CD4-positive, alpha-beta T cell (primary cell): ENCODE data around the gene ABHD17A. TPM values are rescaled to one million over a fixed set of nuclear protein-coding genes. Genes with fewer than 3 reads are reported as not detected.

Experiments
- ATAC-seq: fragments of 200-7000 bp; cut with Tn5 transposase; one replicate; pipeline ENCODE4 v1.10.0; 2022; ENCODE audit warnings: mild to moderate bottlenecking; ENCODE audit not compliant: poor library complexity
- CTCF ChIA-PET: fragments of 350-600 bp; sonication (Branson Sonifier 250); formaldehyde crosslinking; loops from one replicate; lab custom pipeline; 2021; ENCODE audit warnings: antibody characterized with exemption, inconsistent platforms; lab: Charles Lee
- POLR2A ChIA-PET: fragments of 350-600 bp; sonication (Branson Sonifier 250); formaldehyde crosslinking; loops from one replicate; lab custom pipeline; 2021; ENCODE audit warnings: antibody characterized with exemption, inconsistent platforms; lab: Charles Lee
- DNase-seq, 14 experiments: peaks; one replicate each; pipeline ENCODE4 v3.0.0-alpha.2; 2013 to 2020; ENCODE audit warnings: mixed read lengths in 2 of 14
- H3K27ac ChIP-seq, 2 donors: one replicate each; pipeline versions ENCODE4 v1.5.1 to v1.7.0; 2013; ENCODE audit warnings: low read length in 2 of 2, low read depth in 1 of 2, mild to moderate bottlenecking in 1 of 2
- H3K27me3 ChIP-seq, 2 experiments: 1 replicate in 1 of 2; 2 replicates in 1 of 2; pipeline versions ENCODE4 v1.6.1 to v1.7.0; 2013; ENCODE audit warnings: low read length in 2 of 2, control low read depth in 1 of 2, mild to moderate bottlenecking in 1 of 2, moderate library complexity in 1 of 2; ENCODE audit not compliant: insufficient read depth in 2 of 2, control insufficient read depth in 1 of 2
- H3K36me3 ChIP-seq: one replicate; pipeline ENCODE4 v1.6.1; 2013; ENCODE audit warnings: low read length, control low read depth; ENCODE audit not compliant: insufficient read depth
- H3K4me1 ChIP-seq: one replicate; pipeline ENCODE4 v1.6.1; 2013; ENCODE audit warnings: low read length, control low read depth; ENCODE audit not compliant: insufficient read depth
- H3K4me3 ChIP-seq: one replicate; pipeline ENCODE4 v1.5.1; 2013; ENCODE audit warnings: mild to moderate bottlenecking, low read length, moderate library complexity
- H3K9me3 ChIP-seq, 2 experiments: 1 replicate in 1 of 2; 2 replicates in 1 of 2; pipeline versions ENCODE4 v1.6.1 to v1.7.0; 2013; ENCODE audit warnings: low read length in 2 of 2, mild to moderate bottlenecking in 2 of 2, control low read depth in 1 of 2, moderate library complexity in 1 of 2; ENCODE audit not compliant: control insufficient read depth in 1 of 2, insufficient read depth in 1 of 2
- H3K27ac Mint-ChIP-seq: one replicate; pipeline ENCODE4 v1.8.0; 2020; ENCODE audit warnings: mixed read lengths
- H3K27me3 Mint-ChIP-seq: one replicate; pipeline ENCODE4 v1.8.0; 2021; ENCODE audit warnings: mixed read lengths
- H3K36me3 Mint-ChIP-seq: one replicate; pipeline ENCODE4 v1.8.0; 2021; ENCODE audit warnings: low read depth, mixed read lengths
- H3K4me1 Mint-ChIP-seq: one replicate; pipeline ENCODE4 v1.8.0; 2021; ENCODE audit warnings: low read depth, mixed read lengths
- H3K4me3 Mint-ChIP-seq: one replicate; pipeline ENCODE4 v1.8.0; 2020; ENCODE audit warnings: mild to moderate bottlenecking, mixed read lengths
- H3K9me3 Mint-ChIP-seq: one replicate; pipeline ENCODE4 v1.8.0; 2020; ENCODE audit warnings: mixed read lengths
- CTCF ChIP-seq: fragments of 200-600 bp; IDR thresholded peaks from one replicate; pipeline ENCODE4 v1.8.0; 2022; ENCODE audit warnings: antibody characterized with exemption, mild to moderate bottlenecking
- intact Hi-C, 2 experiments: fragments of 100-400 bp; cut with DNase I in 1 of 2; cut with micrococcal nuclease in 1 of 2; formaldehyde crosslinking; loops; one replicate each; pipeline versions ENCODE4 v1.15.1 to v1.9.0; 2023 to 2025; cut with DNase I, micrococcal nuclease
- total RNA-seq, 174 experiments: library from RNA in 2 of 174; stranded (reverse) in 2 of 174; gene quantifications; one replicate each; pipeline ENCODE4 v1.2.3 and lab custom pipeline; 2021 to 2026

Gene ABHD17A
- total RNA-seq, 2 experiments from 2014 or later, result 156 to 172 TPM

GRCh38 chr19:1855828-1856255, 29.5 kb downstream of the ABHD17A start:
- Mint-ChIP-seq H3K27ac (peak overlapping the region; percentile 96), H3K36me3 (peaks cover 5% of the 10 kb centered on the region), H3K4me3 (peak overlapping the region; percentile 91), H3K27me3 (no peaks in the 10 kb centered on the region), H3K9me3 (no peaks in the 10 kb centered on the region), H3K4me1 (peaks cover 64% of the 10 kb centered on the region)
- CTCF ChIA-PET, result interaction anchor here (1.3 to 1.5 kb wide), 2 partner anchors 9 to 30 kb away, joined by 4 to 5 read pairs; no protein-coding TSS in a partner anchor
- Histone ChIP-seq H3K27me3 (no peaks in the 10 kb centered on the region), H3K27ac (peak overlapping the region; percentile 71 to 77), H3K9me3 (no peaks in the 10 kb centered on the region), H3K4me3 (peak overlapping the region; percentile 61), H3K36me3 (no peaks in the 10 kb centered on the region), H3K4me1 (peaks cover 96% of the 10 kb centered on the region)
- DNase-seq, result peak in 5 of 14 experiments; percentile 25 to 67 (median 48)
- ATAC-seq, result no peak
- TF ChIP-seq CTCF, result no peak
- intact Hi-C loops, result no loop called here
- POLR2A ChIA-PET, result interaction anchor here (1.0 to 2.2 kb wide), 8 partner anchors 9 to 587 kb away, joined by 3 to 11 read pairs (median 6); partner anchors contain the start of genes ABHD17A and CIRBP

GRCh38 chr19:1855040-1855827, 30.1 kb downstream of the ABHD17A start:
- Histone ChIP-seq H3K27ac (peak overlapping the region; percentile 71 to 77), H3K4me1 (peaks cover 89% of the 10 kb centered on the region), H3K27me3 (no peaks in the 10 kb centered on the region), H3K4me3 (peak overlapping the region; percentile 61), H3K36me3 (no peaks in the 10 kb centered on the region), H3K9me3 (no peaks in the 10 kb centered on the region)
- H3K27me3 Mint-ChIP-seq, result no peaks in the 10 kb centered on the region
- CTCF ChIA-PET, result interaction anchor here (0.7 to 1.5 kb wide), 3 partner anchors 9 to 29 kb away, joined by 3 to 5 read pairs (median 4); no protein-coding TSS in a partner anchor
- H3K4me3 Mint-ChIP-seq, result peak overlapping the region; percentile 91
- peaks cover 5% of the 10 kb centered on the region for H3K36me3 Mint-ChIP-seq
- peak overlapping the region; percentile 96 for H3K27ac Mint-ChIP-seq
- POLR2A ChIA-PET, result interaction anchor here (1.1 to 2.2 kb wide), 5 partner anchors 9 to 586 kb away, joined by 3 to 10 read pairs (median 5); partner anchors contain the start of gene CIRBP
- no peaks in the 10 kb centered on the region for H3K9me3 Mint-ChIP-seq
- DNase-seq (peak; percentile 61 to 95 (median 82)), ATAC-seq (peak; percentile 56)
- peaks cover 64% of the 10 kb centered on the region for H3K4me1 Mint-ChIP-seq
- intact Hi-C loops, result no loop called here
- TF ChIP-seq CTCF, result no peak

DNA sequence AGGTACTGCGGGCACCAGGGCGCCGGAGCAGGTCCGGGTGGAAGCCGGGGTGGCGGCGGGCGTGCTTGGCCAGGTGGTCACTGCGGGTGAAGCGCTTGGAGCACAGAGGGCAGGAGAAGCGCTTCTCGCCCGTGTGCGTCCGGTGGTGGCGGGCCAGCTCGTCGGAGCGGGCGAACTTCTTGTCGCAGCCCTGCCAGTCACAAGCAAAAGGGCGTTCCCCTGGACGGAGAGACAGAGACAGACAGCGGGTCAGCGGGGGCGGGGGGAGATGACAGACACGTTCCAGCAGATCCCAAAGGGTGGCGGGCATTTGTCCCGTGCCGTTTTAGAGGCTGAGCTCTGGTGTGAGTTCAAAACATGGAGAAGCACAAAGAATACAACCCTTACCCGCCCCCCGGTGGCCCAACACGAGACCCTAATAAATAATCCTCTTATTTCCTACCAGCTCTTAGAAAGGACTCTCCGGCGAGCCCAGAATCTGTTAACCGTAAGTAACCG, 30.7 kb downstream of the ABHD17A start:
- peaks cover 83% of the 10 kb centered on the region for H3K4me1 ChIP-seq
- no peaks in the 10 kb centered on the region for H3K36me3 ChIP-seq
- peak overlapping the region; percentile 61 for H3K4me3 ChIP-seq
- no peak for TF ChIP-seq CTCF
- Mint-ChIP-seq H3K36me3 (peaks cover 5% of the 10 kb centered on the region), H3K4me1 (peaks cover 65% of the 10 kb centered on the region), H3K27ac (peak overlapping the region; percentile 96), H3K4me3 (peak overlapping the region; percentile 80), H3K27me3 (no peaks in the 10 kb centered on the region), H3K9me3 (no peaks in the 10 kb centered on the region)
- H3K27ac ChIP-seq, result peak overlapping the region; percentile 34 to 77
- ChIA-PET CTCF (interaction anchor here (0.7 to 1.5 kb wide), 2 partner anchors 17 to 28 kb away, joined by 3 to 4 read pairs; no protein-coding TSS in a partner anchor), POLR2A (interaction anchor here (1.8 to 2.2 kb wide), 2 partner anchors 10 to 43 kb away, joined by 8 to 10 read pairs; no protein-coding TSS in a partner anchor)
- intact Hi-C loops, result no loop called here
- H3K9me3 ChIP-seq, result no peaks in the 10 kb centered on the region
- H3K27me3 ChIP-seq, result no peaks in the 10 kb centered on the region
- ATAC-seq, result no peak
- DNase-seq, result peak in 1 of 14 experiments; percentile 59
